OCI-LY7 (cell line): ENCODE results near the gene DZIP1L. TPM values are rescaled to one million over a fixed set of nuclear protein-coding genes. Genes with fewer than 3 reads are reported as not detected.

Source experiments
- BruUV-seq: library from RNA; stranded (reverse); fragments of 400-500 nt; replicated peaks from 2 replicates; lab custom pipeline; 2021; lab: Mats Ljungman, UMichigan
- CTCF ChIA-PET: fragments of 300-600 bp; sonication (Branson Sonifier 250); formaldehyde crosslinking; loops from one replicate; lab custom pipeline; 2022; ENCODE audit warnings: antibody characterized with exemption; ENCODE audit not compliant: unreplicated experiment; lab: Charles Lee
- POLR2A ChIA-PET: fragments of 300-600 bp; sonication (Branson Sonifier 250); formaldehyde crosslinking; loops from one replicate; lab custom pipeline; 2022; ENCODE audit warnings: antibody characterized with exemption; lab: Charles Lee
- DNase-seq: peaks from one replicate; pipeline ENCODE4 v3.0.0-alpha.2; 2015; ENCODE audit warnings: low spot score
- H2AFZ ChIP-seq: fragments of 200-600 bp; sonication (generic), shearing (Covaris generic); 2 replicates; pipeline ENCODE4 v1.6.1; 2014; ENCODE audit warnings: mild to moderate bottlenecking, antibody characterized with exemption, low read length, moderate library complexity
- H3K27ac ChIP-seq: fragments of 200-600 bp; sonication (generic); 2 replicates; pipeline ENCODE4 v1.5.1; 2014; ENCODE audit warnings: mixed run types, low read depth, mild to moderate bottlenecking, moderate library complexity, low read length, inconsistent platforms; ENCODE audit not compliant: poor library complexity, severe bottlenecking
- H3K36me3 ChIP-seq: fragments of 200-600 bp; sonication (generic); 2 replicates; pipeline ENCODE4 v1.6.1; 2014; ENCODE audit warnings: mild to moderate bottlenecking, antibody characterized with exemption, low read length, moderate library complexity, mixed read lengths; ENCODE audit not compliant: insufficient read depth
- H3K4me1 ChIP-seq: fragments of 200-600 bp; sonication (generic); 2 replicates; pipeline ENCODE4 v1.5.1; 2014; ENCODE audit warnings: mild to moderate bottlenecking, low read length; ENCODE audit not compliant: insufficient read depth, poor library complexity, severe bottlenecking
- H3K4me2 ChIP-seq: fragments of 200-600 bp; sonication (generic); 2 replicates; pipeline ENCODE4 v1.6.1; 2014; ENCODE audit warnings: mild to moderate bottlenecking, low read length
- H3K4me3 ChIP-seq: fragments of 200-600 bp; sonication (generic); 2 replicates; pipeline ENCODE4 v1.5.1; 2014; ENCODE audit warnings: mild to moderate bottlenecking, low read depth, low read length; ENCODE audit not compliant: poor library complexity, severe bottlenecking
- H3K79me2 ChIP-seq: fragments of 200-600 bp; sonication (generic); 2 replicates; pipeline ENCODE4 v1.6.1; 2016; ENCODE audit warnings: low read depth, mild to moderate bottlenecking, low read length, moderate library complexity, mixed read lengths; ENCODE audit not compliant: insufficient read depth
- H3K9me2 ChIP-seq: fragments of 200-600 bp; sonication (generic); 2 replicates; pipeline ENCODE4 v1.6.1; 2016; ENCODE audit warnings: mild to moderate bottlenecking, low read length, mixed read lengths; ENCODE audit not compliant: insufficient read depth
- H3K9me3 ChIP-seq: fragments of 200-600 bp; sonication (generic); 2 replicates; pipeline ENCODE4 v1.6.1; 2014; ENCODE audit warnings: mild to moderate bottlenecking, mixed run types, low read length, mixed read lengths
- H4K20me1 ChIP-seq: fragments of 200-600 bp; sonication (generic); 2 replicates; pipeline ENCODE4 v1.6.1; 2014; ENCODE audit warnings: mild to moderate bottlenecking, antibody characterized with exemption, low read length, moderate library complexity, mixed read lengths; ENCODE audit not compliant: insufficient read depth
- CTCF ChIP-seq: fragments of 200-600 bp; sonication (generic); conservative IDR thresholded peaks from 2 replicates; pipeline ENCODE4 v1.5.1; 2014; ENCODE audit warnings: mild to moderate bottlenecking, antibody characterized with exemption, low read length, moderate library complexity, mixed read lengths
- EZH2phosphoT487 ChIP-seq: fragments of 200-600 bp; sonication (generic); IDR thresholded peaks from 2 replicates; pipeline ENCODE4 v1.6.1; 2018; ENCODE audit warnings: low read depth, borderline replicate concordance, mild to moderate bottlenecking, mixed run types, antibody characterized with exemption, low read length, moderate library complexity, mixed read lengths
- intact Hi-C: fragments of 100-400 bp; cut with micrococcal nuclease; formaldehyde crosslinking; loops from one replicate; pipeline ENCODE4 v1.10.0; 2022; ENCODE audit not compliant: unreplicated experiment
- total RNA-seq, 2 experiments: library from RNA; depleted of rRNA in 1 of 2; stranded (reverse); fragments of >200 nt in 1 of 2; shearing (Covaris generic) in 1 of 2; gene quantifications; 2 replicates each; pipeline ENCODE4 v1.2.3, GENCODE V29; 2014 to 2022

The DZIP1L gene
- total RNA-seq, 2 experiments from 2014 or later = not detected

- Histone ChIP-seq H3K4me1 (no peaks in the 10 kb centered on the region), H3K36me3 (no peaks in the 10 kb centered on the region), H3K4me3 (no peak overlapping the region), H3K79me2 (no peaks in the 10 kb centered on the region), H2AFZ (no peak overlapping the region), H3K4me2 (no peak overlapping the region), H3K9me2 (no peaks in the 10 kb centered on the region), H3K9me3 (no peaks in the 10 kb centered on the region), H4K20me1 (no peaks in the 10 kb centered on the region), H3K27ac (no peak overlapping the region)
- BruUV-seq = no TSS peak
- ChIA-PET CTCF (interaction anchor here (0.5 kb wide), 1 partner anchor 949 kb away, joined by 3 read pairs; no protein-coding TSS in a partner anchor), POLR2A (no interaction called here)
- no peak for DNase-seq
- no peak for TF ChIP-seq CTCF
- no peak for TF ChIP-seq EZH2phosphoT487
- intact Hi-C loops = no loop called here
Measured at GRCh38 chr3:138072796-138073195, 42.6 kb downstream of the DZIP1L start.

- TF ChIP-seq EZH2phosphoT487 (no peak), CTCF (no peak)
- intact Hi-C loops = no loop called here
- Histone ChIP-seq H2AFZ (no peak overlapping the region), H4K20me1 (no peaks in the 10 kb centered on the region), H3K4me3 (no peak overlapping the region), H3K4me1 (no peaks in the 10 kb centered on the region), H3K9me2 (no peaks in the 10 kb centered on the region), H3K36me3 (no peaks in the 10 kb centered on the region), H3K79me2 (no peaks in the 10 kb centered on the region), H3K9me3 (no peaks in the 10 kb centered on the region), H3K4me2 (no peak overlapping the region), H3K27ac (no peak overlapping the region)
- ChIA-PET POLR2A (interaction anchor here (1.0 kb wide), 1 partner anchor 23 kb away, joined by 3 read pairs; no protein-coding TSS in a partner anchor), CTCF (interaction anchor here (1.3 kb wide), 1 partner anchor 48 kb away, joined by 3 read pairs; no protein-coding TSS in a partner anchor)
- no peak for DNase-seq
- BruUV-seq = no TSS peak
Measured at GRCh38 chr3:138070006-138070405, 45.4 kb downstream of the DZIP1L start.

GRCh38 chr3:138068579-138069174 lies 46.7 kb downstream of the DZIP1L start:
- H3K4me1 ChIP-seq = no peaks in the 10 kb centered on the region
- H3K9me2 ChIP-seq = no peaks in the 10 kb centered on the region
- POLR2A ChIA-PET = interaction anchor here (1.0 kb wide), 1 partner anchor 11 kb away, joined by 3 read pairs; no protein-coding TSS in a partner anchor
- no TSS peak for BruUV-seq
- H3K36me3 ChIP-seq = no peaks in the 10 kb centered on the region
- peak; percentile 73 for DNase-seq
- TF ChIP-seq CTCF = peak; percentile 95
- TF ChIP-seq EZH2phosphoT487 = no peak
- H4K20me1 ChIP-seq = no peaks in the 10 kb centered on the region; the same call in 1 of the 2 replicates
- H3K27ac ChIP-seq = no peak overlapping the region
- no peak overlapping the region for H2AFZ ChIP-seq
- intact Hi-C loops = loop anchor here (1.0 to 10.0 kb wide), 5 partner anchors 51 to 846 kb away; partner anchors contain the start of gene CEP70
- H3K4me2 ChIP-seq = no peak overlapping the region
- CTCF ChIA-PET = interaction anchor here (1.3 kb wide), 1 partner anchor 50 kb away, joined by 3 read pairs; no protein-coding TSS in a partner anchor
- no peaks in the 10 kb centered on the region for H3K9me3 ChIP-seq
- no peak overlapping the region for H3K4me3 ChIP-seq
- H3K79me2 ChIP-seq = no peaks in the 10 kb centered on the region
